Fibroblast of mammary gland (primary cell): ENCODE results near the gene KRTAP9-4.

ENCODE experiments used
- DNase-seq: peaks from one replicate; pipeline ENCODE4 v3.0.0-alpha.2; 2010; ENCODE audit warnings: low read depth
- H3K4me3 ChIP-seq: 2 replicates; pipeline ENCODE4 v1.5.1; 2011; ENCODE audit warnings: low read depth, mild to moderate bottlenecking, low read length, moderate library complexity; ENCODE audit not compliant: control insufficient read depth
- TF ChIP-seq, protein P1 (sequence below): conservative IDR thresholded peaks from 2 replicates; pipeline ENCODE4 v1.5.1; 2011; ENCODE audit warnings: low read depth, low read length, inconsistent platforms; ENCODE audit not compliant: control insufficient read depth, insufficient read depth

Gene KRTAP9-4

DNA sequence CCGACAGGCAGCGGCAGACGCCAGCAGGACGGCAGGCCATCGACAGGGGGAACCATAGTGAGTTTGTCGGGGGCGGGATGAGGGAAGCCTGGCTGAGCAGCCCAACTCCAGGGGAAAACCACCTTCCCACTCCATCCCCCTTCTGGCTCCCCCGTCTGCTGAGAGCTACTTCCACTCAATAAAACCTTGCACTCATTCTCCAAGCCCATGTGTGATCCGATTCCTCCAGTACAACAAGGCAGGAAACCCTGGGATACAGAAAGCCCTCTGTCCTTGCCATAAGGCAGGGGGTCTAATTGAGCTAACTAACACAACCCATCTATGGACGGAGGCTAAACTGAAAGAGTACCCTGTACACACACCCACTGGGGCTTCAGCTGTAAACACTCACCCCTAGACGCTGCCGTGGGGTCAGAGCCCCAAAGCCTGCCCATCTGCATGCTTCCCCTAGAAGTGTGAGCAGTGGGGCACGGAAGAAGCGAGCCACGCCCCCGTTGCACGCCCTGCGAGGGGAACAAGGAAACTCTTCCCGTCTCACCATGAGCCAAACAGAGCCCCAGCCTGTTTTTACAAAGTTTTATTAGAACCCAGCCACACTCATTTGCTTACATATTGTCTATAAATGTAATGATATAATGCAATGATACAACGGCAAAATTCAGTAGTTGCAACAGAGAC is 49.1 kb downstream of the KRTAP9-4 start:
- TF ChIP-seq, protein P1, sequence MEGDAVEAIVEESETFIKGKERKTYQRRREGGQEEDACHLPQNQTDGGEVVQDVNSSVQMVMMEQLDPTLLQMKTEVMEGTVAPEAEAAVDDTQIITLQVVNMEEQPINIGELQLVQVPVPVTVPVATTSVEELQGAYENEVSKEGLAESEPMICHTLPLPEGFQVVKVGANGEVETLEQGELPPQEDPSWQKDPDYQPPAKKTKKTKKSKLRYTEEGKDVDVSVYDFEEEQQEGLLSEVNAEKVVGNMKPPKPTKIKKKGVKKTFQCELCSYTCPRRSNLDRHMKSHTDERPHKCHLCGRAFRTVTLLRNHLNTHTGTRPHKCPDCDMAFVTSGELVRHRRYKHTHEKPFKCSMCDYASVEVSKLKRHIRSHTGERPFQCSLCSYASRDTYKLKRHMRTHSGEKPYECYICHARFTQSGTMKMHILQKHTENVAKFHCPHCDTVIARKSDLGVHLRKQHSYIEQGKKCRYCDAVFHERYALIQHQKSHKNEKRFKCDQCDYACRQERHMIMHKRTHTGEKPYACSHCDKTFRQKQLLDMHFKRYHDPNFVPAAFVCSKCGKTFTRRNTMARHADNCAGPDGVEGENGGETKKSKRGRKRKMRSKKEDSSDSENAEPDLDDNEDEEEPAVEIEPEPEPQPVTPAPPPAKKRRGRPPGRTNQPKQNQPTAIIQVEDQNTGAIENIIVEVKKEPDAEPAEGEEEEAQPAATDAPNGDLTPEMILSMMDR, result no peak
- H3K4me3 ChIP-seq, result no peak overlapping the region
- no peak for DNase-seq
